ENCODE measurements around the gene HSD3B7. TPM values are rescaled to one million over a fixed set of nuclear protein-coding genes. Genes with fewer than 3 reads are reported as not detected.

The HSD3B7 gene
- total RNA-seq, 4 donors from 2014 or later = 13.2 to 20.8 (median 16.0) TPM

- Histone ChIP-seq H3K4me1 (peaks cover 32% of the 10 kb centered on the region), H3K9me3 (no peaks in the 10 kb centered on the region), H3K4me3 (peak within 1 kb of the TSS; percentile 74), H3K27me3 (no peaks in the 10 kb centered on the region), H3K36me3 (peaks cover 31% of the 10 kb centered on the region), H3K27ac (peak within 1 kb of the TSS; percentile 98)
- WGBS = under 1% methylated on average over 27 of the region's 85 CpGs
- DNase-seq (ENCODE audit: low spot score in 2 of 2) = peak; percentile 99 to 100
- TF ChIP-seq EP300 (IDR thresholded peaks at IDR 0.05) (no peak), POLR2AphosphoS5 (IDR thresholded peaks at IDR 0.05) (peak in 2 of 3 donors; percentile 78 to 84), POLR2A (IDR thresholded peaks at IDR 0.05) (peak in 1 of 2 donors; percentile 64)
Observed at GRCh38 chr16:30957456-30958174, 27.4 kb upstream of the HSD3B7 start, which contains the start of gene SETD1A. Gene SETD1A, plus strand, starts transcription at chr16:30957754. Its CDS starts 978 bp downstream, at chr16:30958732.

GRCh38 chr16:30958175-30959079, 26.6 kb upstream of the HSD3B7 start:
- under 1% methylated on average over 36 of the region's 55 CpGs for WGBS
- H3K27me3 ChIP-seq = no peaks in the 10 kb centered on the region
- DNase-seq (ENCODE audit: low spot score in 2 of 2) = peak in 1 of 2 donors; percentile 76
- peaks cover 29% of the 10 kb centered on the region for H3K4me1 ChIP-seq
- peak overlapping the region; percentile 98 for H3K27ac ChIP-seq
- TF ChIP-seq EP300 (IDR thresholded peaks at IDR 0.05) (no peak), CTCF (IDR thresholded peaks at IDR 0.05) (no peak), POLR2A (IDR thresholded peaks at IDR 0.05) (no peak), POLR2AphosphoS5 (IDR thresholded peaks at IDR 0.05) (no peak)
- H3K9me3 ChIP-seq = no peaks in the 10 kb centered on the region
- H3K4me3 ChIP-seq = peak overlapping the region; percentile 74
- H3K36me3 ChIP-seq = peaks cover 39% of the 10 kb centered on the region

- Histone ChIP-seq H3K27ac (no peak overlapping the region), H3K4me1 (peaks cover 22% of the 10 kb centered on the region), H3K9me3 (no peaks in the 10 kb centered on the region), H3K27me3 (no peaks in the 10 kb centered on the region), H3K36me3 (peaks cover 69% of the 10 kb centered on the region), H3K4me3 (no peak overlapping the region)
- 92% methylated on average over 11 of the region's 11 CpGs for WGBS
- DNase-seq (ENCODE audit: low spot score in 2 of 2) = no peak
- no peak for TF ChIP-seq POLR2AphosphoS5 (IDR thresholded peaks at IDR 0.05)
- no peak for TF ChIP-seq POLR2A (IDR thresholded peaks at IDR 0.05)
- TF ChIP-seq CTCF (IDR thresholded peaks at IDR 0.05) = no peak
- no peak for TF ChIP-seq EP300 (IDR thresholded peaks at IDR 0.05)
Observed at GRCh38 chr16:30961384-30961783, 23.6 kb upstream of the HSD3B7 start.

GRCh38 chr16:30963925-30964511, 21.0 kb upstream of the HSD3B7 start:
- H3K9me3 ChIP-seq = no peaks in the 10 kb centered on the region

More at GRCh38 chr16:30963925-30964511, 21.0 kb upstream of the HSD3B7 start:
- H3K4me3 ChIP-seq = no peak overlapping the region
- peaks cover 5% of the 10 kb centered on the region for H3K4me1 ChIP-seq
- no peak for DNase-seq (ENCODE audit: low spot score in 2 of 2)
- H3K27ac ChIP-seq = no peak overlapping the region
- H3K36me3 ChIP-seq = peaks cover 95% of the 10 kb centered on the region
- 92% methylated on average over 18 of the region's 18 CpGs for WGBS
- no peaks in the 10 kb centered on the region for H3K27me3 ChIP-seq
- TF ChIP-seq POLR2AphosphoS5 (IDR thresholded peaks at IDR 0.05) (no peak), EP300 (IDR thresholded peaks at IDR 0.05) (no peak), CTCF (IDR thresholded peaks at IDR 0.05) (no peak), POLR2A (IDR thresholded peaks at IDR 0.05) (no peak)

Data from suprapubic skin (tissue), 4 donors.